HepG2 (cell line): ENCODE data around the gene UGP2. TPM values are rescaled to one million over a fixed set of nuclear protein-coding genes. Genes with fewer than 3 reads are reported as not detected.

Experiments
- AGO1 ChIP-seq: fragments of 200-400 bp; formaldehyde crosslinking; IDR thresholded peaks from 2 replicates; pipeline ENCODE4 v1.6.1; 2017; ENCODE audit warnings: mild to moderate bottlenecking, low read depth, low read length, moderate library complexity; ENCODE audit not compliant: poor library complexity, severe bottlenecking
- BCL3 ChIP-seq: sonication (generic); formaldehyde crosslinking; IDR thresholded peaks from 2 replicates; pipeline ENCODE4 v1.5.1; 2020; ENCODE audit warnings: mild to moderate bottlenecking, missing genetic modification reagents, moderate library complexity
- HMGA1 ChIP-seq: sonication (generic); formaldehyde crosslinking; conservative IDR thresholded peaks from 2 replicates; pipeline ENCODE4 v1.4.0; 2020; ENCODE audit warnings: missing genetic modification reagents
- LRRFIP1 ChIP-seq: sonication (generic); formaldehyde crosslinking; conservative IDR thresholded peaks from 2 replicates; pipeline ENCODE4 v1.4.0; 2020; ENCODE audit warnings: missing genetic modification reagents
- MED1 ChIP-seq: sonication (generic); formaldehyde crosslinking; IDR thresholded peaks from 2 replicates; pipeline ENCODE4 v1.4.0; 2020; ENCODE audit warnings: missing genetic modification reagents
- MED8 ChIP-seq: sonication (generic); formaldehyde crosslinking; IDR thresholded peaks from 2 replicates; pipeline ENCODE4 v1.8.1; 2023; ENCODE audit warnings: mild to moderate bottlenecking, missing genetic modification reagents; ENCODE audit not compliant: insufficient replicate concordance
- MTF2 ChIP-seq: sonication (generic); formaldehyde crosslinking; IDR thresholded peaks from 2 replicates; pipeline ENCODE4 v1.5.0; 2020; ENCODE audit warnings: missing genetic modification reagents, borderline replicate concordance
- NR3C1 ChIP-seq: sonication (generic); formaldehyde crosslinking; IDR thresholded peaks from 2 replicates; pipeline ENCODE4 v1.4.0; 2020; ENCODE audit warnings: missing genetic modification reagents
- NRL ChIP-seq: sonication (generic); formaldehyde crosslinking; IDR thresholded peaks from 2 replicates; pipeline ENCODE4 v1.5.0; 2020; ENCODE audit warnings: missing genetic modification reagents, mild to moderate bottlenecking, moderate library complexity, borderline replicate concordance
- TFE3 ChIP-seq: IDR thresholded peaks from 2 replicates; pipeline ENCODE4 v1.6.1; 2016
- ZFP91 ChIP-seq: sonication (generic); formaldehyde crosslinking; IDR thresholded peaks from 2 replicates; pipeline ENCODE4 v1.9.0; 2022; ENCODE audit warnings: missing genetic modification reagents, mild to moderate bottlenecking, borderline replicate concordance
- ZFX ChIP-seq: sonication (generic); formaldehyde crosslinking; IDR thresholded peaks from 2 replicates; pipeline ENCODE4 v1.4.0; 2020; ENCODE audit warnings: mild to moderate bottlenecking, low read depth, missing genetic modification reagents, moderate library complexity
- ZNF296 ChIP-seq: sonication (generic); formaldehyde crosslinking; conservative IDR thresholded peaks from 2 replicates; pipeline ENCODE4 v1.5.0; 2020; ENCODE audit warnings: mild to moderate bottlenecking, missing genetic modification reagents
- ZNF501 ChIP-seq: sonication (generic); formaldehyde crosslinking; IDR thresholded peaks from 2 replicates; pipeline ENCODE4 v1.5.1; 2020; ENCODE audit warnings: mild to moderate bottlenecking, moderate library complexity, missing genetic modification reagents
- ZNF713 ChIP-seq: sonication (generic); formaldehyde crosslinking; IDR thresholded peaks from 2 replicates; pipeline ENCODE4 v1.4.0; 2020; ENCODE audit warnings: mild to moderate bottlenecking, missing genetic modification reagents
- ZNF784 ChIP-seq: sonication (generic); formaldehyde crosslinking; IDR thresholded peaks from 2 replicates; pipeline ENCODE4 v1.5.1; 2020; ENCODE audit warnings: missing genetic modification reagents, mild to moderate bottlenecking, borderline replicate concordance
- ZNF788 ChIP-seq: sonication (generic); formaldehyde crosslinking; IDR thresholded peaks from 2 replicates; pipeline ENCODE4 v1.5.0; 2020; ENCODE audit warnings: mild to moderate bottlenecking, missing genetic modification reagents, borderline replicate concordance
- polyA plus RNA-seq, 8 experiments: library from polyadenylated mRNA; depleted of rRNA in 3 of 8; stranded (reverse) in 7 of 8; unstranded in 1 of 8; fragments of >200 nt; fragmentation: Illumina TruSeq in 4 of 8; extraction: Trizol in 4 of 8; gene quantifications; 2 replicates each; pipeline versions ENCODE4 v1.2.1 to v1.2.3, GENCODE V29; 2011 to 2016; ENCODE audit warnings: low read depth in 4 of 8, missing spikeins in 1 of 8, mixed read lengths in 1 of 8; ENCODE audit not compliant: insufficient read depth in 1 of 8
- total RNA-seq, 5 experiments: library from RNA; depleted of rRNA; stranded (reverse); fragments of >200 nt; fragmentation: Illumina TruSeq; extraction: Trizol; gene quantifications; 2 replicates each; pipeline ENCODE4 v1.2.3, GENCODE V29; 2016; ENCODE audit warnings: low read depth in 1 of 5

UGP2 gene
- total and polyA plus RNA-seq, 2 of the 13 experiments (the other 11 are each of a cell fraction or from before 2014, with no cell fraction given): 96.0 to 134 TPM

GRCh38 chr2:63841254-63842022, at the start of gene UGP2 (continued):
- TF ChIP-seq LRRFIP1 (CRISPR knock-in tag) (no peak; the same call in 1 of the 2 replicates), NRL (CRISPR knock-in tag) (peak; percentile 84), MED1 (CRISPR knock-in tag) (peak; percentile 79), ZNF788 (CRISPR knock-in tag) (peak; percentile 66), AGO1 (peak; percentile 80), ZNF296 (no peak), HMGA1 (CRISPR knock-in tag) (no peak), ZNF784 (CRISPR knock-in tag) (peak; percentile 21), NR3C1 (CRISPR knock-in tag) (0 out of 2 replicates have a peak, but pooled peaks have one; percentile 74), ZFP91 (CRISPR knock-in tag) (peak; percentile 81), TFE3 (CRISPR knock-in tag) (peak; percentile 16; the same call in 1 of the 2 replicates), ZNF713 (CRISPR knock-in tag) (0 out of 2 replicates have a peak, but pooled peaks have one; percentile 73), BCL3 (CRISPR knock-in tag) (no peak; the same call in 1 of the 2 replicates), ZFX (CRISPR knock-in tag) (peak; percentile 93), ZNF501 (CRISPR knock-in tag) (peak; percentile 48; the same call in 1 of the 2 replicates), MED8 (CRISPR knock-in tag) (peak; percentile 77), MTF2 (peak; percentile 59)
